ENCODE measurements around the gene TOR1B.

DNA sequence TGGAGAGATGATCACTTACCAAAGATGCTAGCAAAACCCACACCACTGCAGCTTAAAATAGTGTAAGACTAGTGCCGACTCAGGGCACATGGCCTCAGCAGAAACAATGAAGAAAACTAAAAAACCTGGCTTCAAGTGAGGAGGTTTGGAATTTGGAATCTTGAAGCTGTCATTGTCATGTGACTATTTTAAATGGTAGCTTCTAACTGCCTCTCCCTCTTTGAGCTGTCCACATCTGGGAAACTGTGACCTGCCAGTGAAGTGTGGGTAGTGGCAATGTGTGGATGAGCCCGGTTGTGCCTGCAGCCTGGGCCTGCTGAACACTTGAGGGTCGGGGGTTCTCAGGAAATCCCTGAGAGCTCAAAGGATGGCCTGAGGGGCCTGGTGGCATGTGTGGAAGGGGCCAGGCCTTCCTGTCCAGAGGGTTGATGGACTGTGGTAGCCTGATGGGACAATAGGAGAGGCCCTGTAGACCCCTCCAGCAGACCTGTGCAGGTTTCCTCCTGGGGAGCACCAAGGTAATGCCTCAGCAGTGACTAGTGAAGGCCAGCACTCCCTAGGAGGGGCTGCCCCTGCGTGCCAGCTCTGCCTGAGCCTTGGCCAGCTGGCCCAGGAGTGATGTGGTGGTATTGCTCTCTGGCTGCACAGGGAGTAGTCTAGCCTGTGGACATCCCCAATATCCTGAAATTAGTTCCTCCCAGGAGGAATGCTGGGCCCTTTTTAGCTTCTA is 45.9 kb downstream of the TOR1B start:
- TF ChIP-seq, protein P1, sequence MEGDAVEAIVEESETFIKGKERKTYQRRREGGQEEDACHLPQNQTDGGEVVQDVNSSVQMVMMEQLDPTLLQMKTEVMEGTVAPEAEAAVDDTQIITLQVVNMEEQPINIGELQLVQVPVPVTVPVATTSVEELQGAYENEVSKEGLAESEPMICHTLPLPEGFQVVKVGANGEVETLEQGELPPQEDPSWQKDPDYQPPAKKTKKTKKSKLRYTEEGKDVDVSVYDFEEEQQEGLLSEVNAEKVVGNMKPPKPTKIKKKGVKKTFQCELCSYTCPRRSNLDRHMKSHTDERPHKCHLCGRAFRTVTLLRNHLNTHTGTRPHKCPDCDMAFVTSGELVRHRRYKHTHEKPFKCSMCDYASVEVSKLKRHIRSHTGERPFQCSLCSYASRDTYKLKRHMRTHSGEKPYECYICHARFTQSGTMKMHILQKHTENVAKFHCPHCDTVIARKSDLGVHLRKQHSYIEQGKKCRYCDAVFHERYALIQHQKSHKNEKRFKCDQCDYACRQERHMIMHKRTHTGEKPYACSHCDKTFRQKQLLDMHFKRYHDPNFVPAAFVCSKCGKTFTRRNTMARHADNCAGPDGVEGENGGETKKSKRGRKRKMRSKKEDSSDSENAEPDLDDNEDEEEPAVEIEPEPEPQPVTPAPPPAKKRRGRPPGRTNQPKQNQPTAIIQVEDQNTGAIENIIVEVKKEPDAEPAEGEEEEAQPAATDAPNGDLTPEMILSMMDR (IDR thresholded peaks at IDR 0.05; ENCODE audit: low read depth, low read length): no peak
- TF ChIP-seq EZH2phosphoT487 (IDR thresholded peaks at IDR 0.05; ENCODE audit: low read depth): no peak
